GM21381 (cell line): ENCODE measurements around the gene TMEM225B.
"Not testable (repeated sequence)": the region's sequence is repeated elsewhere in the genome, so short reads cannot be mapped to it uniquely, and the experiment has no call there.

Source experiments
- ATAC-seq: cut with Tn5 transposase; IDR thresholded peaks from one replicate; pipeline ENCODE4 v1.9.1; 2021; ENCODE audit warnings: mild to moderate bottlenecking, moderate library complexity; ENCODE audit not compliant: unreplicated experiment

TMEM225B gene

GRCh38 chr7:99653754-99654153 lies 55.7 kb downstream of the TMEM225B start:
- ATAC-seq, result no peak

GRCh38 chr7:99654626-99655025 lies 56.6 kb downstream of the TMEM225B start:
- ATAC-seq, result not testable (repeated sequence)

GRCh38 chr7:99657879-99658278 lies 59.8 kb downstream of the TMEM225B start:
- ATAC-seq, result not testable (repeated sequence)
